K562 (cell line): ENCODE data around the gene HJV. TPM values are rescaled to one million over a fixed set of nuclear protein-coding genes. Genes with fewer than 3 reads are reported as not detected.

Source experiments
- ATF1 ChIP-seq, 2 experiments: fragments of 450-650 bp in 1 of 2; IDR thresholded peaks; 2 replicates each; pipeline ENCODE4 v1.6.1; 2016; ENCODE audit warnings: missing compliant biosample characterization in 1 of 2, missing genetic modification characterization in 1 of 2
- CTBP1 ChIP-seq: fragments of 450-650 bp; IDR thresholded peaks from 2 replicates; pipeline ENCODE4 v1.6.1; 2016; ENCODE audit warnings: borderline replicate concordance
- CTCF ChIP-seq, 3 experiments: IDR thresholded peaks in 2 of 3; conservative IDR thresholded peaks in 1 of 3; 2 replicates each; pipeline ENCODE4 v1.5.1; 2011 to 2012; ENCODE audit warnings: low read length in 3 of 3, mild to moderate bottlenecking in 3 of 3, control low read depth in 2 of 3, improper control_type of control experiment in 1 of 3, inconsistent platforms in 1 of 3, low read depth in 1 of 3, mixed read lengths in 1 of 3, moderate library complexity in 1 of 3; ENCODE audit not compliant: insufficient read depth in 2 of 3
- EHMT2 ChIP-seq: fragments of 450-650 bp; IDR thresholded peaks from 2 replicates; pipeline ENCODE4 v1.6.1; 2018; ENCODE audit warnings: antibody characterized with exemption
- EP400 ChIP-seq: fragments of 450-650 bp; IDR thresholded peaks from 2 replicates; pipeline ENCODE4 v1.6.1; 2017; ENCODE audit warnings: antibody characterized with exemption, mild to moderate bottlenecking, moderate library complexity
- LEF1 ChIP-seq: fragments of 450-650 bp; IDR thresholded peaks from 2 replicates; pipeline ENCODE4 v1.6.1; 2016; ENCODE audit warnings: mild to moderate bottlenecking
- MAFF ChIP-seq: IDR thresholded peaks from 2 replicates; pipeline ENCODE4 v1.6.1; 2012; ENCODE audit warnings: low read length, improper control_type of control experiment
- NFIX ChIP-seq: fragments of 250-450 bp; sonication (Bioruptor Pico); IDR thresholded peaks from 2 replicates; pipeline ENCODE4 v1.4.0; 2020; ENCODE audit warnings: low read depth, mild to moderate bottlenecking, moderate library complexity
- NR1H2 ChIP-seq: sonication (generic); formaldehyde crosslinking; IDR thresholded peaks from 2 replicates; pipeline ENCODE4 v1.4.0; 2020; ENCODE audit warnings: mild to moderate bottlenecking, missing genetic modification reagents
- PCBP1 ChIP-seq: fragments of 200-400 bp; formaldehyde crosslinking; IDR thresholded peaks from 2 replicates; pipeline ENCODE4 v1.6.1; 2018; ENCODE audit warnings: mild to moderate bottlenecking, low read depth, low read length; ENCODE audit not compliant: poor library complexity, severe bottlenecking
- PKNOX1 ChIP-seq: fragments of 450-650 bp; IDR thresholded peaks from 2 replicates; pipeline ENCODE4 v1.6.1; 2016
- PREB ChIP-seq: sonication (generic); formaldehyde crosslinking; IDR thresholded peaks from 2 replicates; pipeline ENCODE4 v1.8.1; 2023; ENCODE audit warnings: mild to moderate bottlenecking, missing genetic modification reagents
- RAD21 ChIP-seq, 2 experiments: fragments of 250-450 bp in 1 of 2; fragments of 450-650 bp in 1 of 2; sonication (Bioruptor Pico) in 1 of 2; formaldehyde crosslinking in 1 of 2; IDR thresholded peaks in 1 of 2; conservative IDR thresholded peaks in 1 of 2; 2 replicates each; pipeline versions ENCODE4 v1.4.0 to v1.8.0; 2020 to 2022; ENCODE audit warnings: mild to moderate bottlenecking in 2 of 2, moderate library complexity in 1 of 2
- RBM25 ChIP-seq: fragments of 200-400 bp; formaldehyde crosslinking; IDR thresholded peaks from 2 replicates; pipeline ENCODE4 v1.6.1; 2018; ENCODE audit warnings: low read length, low read depth, moderate library complexity; ENCODE audit not compliant: severe bottlenecking
- RCOR1 ChIP-seq, 2 experiments: IDR thresholded peaks; 2 replicates each; pipeline ENCODE4 v1.6.1; 2012; ENCODE audit warnings: low read depth in 2 of 2, low read length in 2 of 2, borderline replicate concordance in 1 of 2, improper control_type of control experiment in 1 of 2
- SP2 ChIP-seq: IDR thresholded peaks from 2 replicates; pipeline ENCODE4 v1.6.1; 2011; ENCODE audit warnings: mild to moderate bottlenecking, low read depth, low read length, moderate library complexity; ENCODE audit not compliant: poor library complexity, severe bottlenecking; ENCODE audit errors: extremely low read depth
- SRF ChIP-seq, 2 experiments: fragments of 250-450, 450-650 bp in 1 of 2; sonication (Bioruptor Pico) in 1 of 2; sonication (generic) in 1 of 2; formaldehyde crosslinking; IDR thresholded peaks; 2 replicates each; pipeline versions ENCODE4 v1.5.0 to v1.5.1; 2020 to 2022; ENCODE audit warnings: mild to moderate bottlenecking in 1 of 2, missing genetic modification reagents in 1 of 2
- WHSC1 ChIP-seq: IDR thresholded peaks from one replicate; pipeline ENCODE4 v1.6.1; 2012; ENCODE audit warnings: low read length, control low read depth, inconsistent platforms
- ZBED1 ChIP-seq: IDR thresholded peaks from 2 replicates; pipeline ENCODE4 v1.6.1; 2014
- ZFP1 ChIP-seq: fragments of 450-650 bp; formaldehyde crosslinking; IDR thresholded peaks from 2 replicates; pipeline ENCODE4 v1.4.0; 2020; ENCODE audit warnings: mild to moderate bottlenecking, mixed read lengths
- ZNF76 ChIP-seq: fragments of 250-450 bp; sonication (Bioruptor Pico); IDR thresholded peaks from 2 replicates; pipeline ENCODE4 v1.4.0; 2020; ENCODE audit warnings: mild to moderate bottlenecking, moderate library complexity, borderline replicate concordance
- polyA plus RNA-seq, 8 experiments: library from polyadenylated mRNA; depleted of rRNA in 4 of 8; stranded (reverse) in 5 of 8; unstranded in 3 of 8; fragments of >200 nt; fragmentation: Nextera tagmentation in 2 of 8; fragmentation: Illumina TruSeq in 1 of 8; extraction: Ambion mirVana in 2 of 8; extraction: Trizol in 1 of 8; gene quantifications; 2 replicates each; pipeline versions ENCODE4 v1.2.1 to v1.2.3, GENCODE V29; 2011 to 2014; ENCODE audit warnings: inconsistent platforms in 1 of 8, missing spikeins in 1 of 8
- total RNA-seq, 7 experiments: library from RNA; depleted of rRNA in 6 of 7; stranded (reverse); fragments of >200 nt in 6 of 7; fragmentation: Illumina TruSeq in 2 of 7; extraction: Trizol in 2 of 7; gene quantifications; 2 replicates each; pipeline versions ENCODE4 v1.2.1 to v1.2.3, GENCODE V29; 2011 to 2021; ENCODE audit warnings: low replicate concordance in 1 of 7
- TF ChIP-seq, protein P1 (sequence below), 2 experiments: IDR thresholded peaks; 2 replicates each; pipeline ENCODE4 v1.6.1; 2012; ENCODE audit warnings: improper control_type of control experiment in 2 of 2, low read depth in 2 of 2, low read length in 2 of 2, borderline replicate concordance in 1 of 2

The HJV gene
- total and polyA plus RNA-seq, 9 of the 15 experiments (the other 6 are each of a cell fraction or from before 2014, with no cell fraction given): 1.0 to 6.6 (median 2.4) TPM

- TF ChIP-seq NFIX (CRISPR knock-in tag) (no peak), ZFP1 (CRISPR knock-in tag) (no peak), RBM25 (no peak), SRF (CRISPR knock-in tag; IDR thresholded peaks at IDR 0.05) (peak in 1 of 2 experiments; percentile 36; a peak in 1 of 4 replicates), EHMT2 (peak; percentile 28; the same call in 1 of the 2 replicates), SP2 (no peak), ZBED1 (no peak), RAD21 (CRISPR knock-in tag; conservative IDR thresholded peaks at IDR 0.05 in 1 of 2, IDR thresholded peaks at IDR 0.05 in 1 of 2) (peak; percentile 54 to 65), CTCF (IDR thresholded peaks at IDR 0.05 in 2 of 3, conservative IDR thresholded peaks at IDR 0.05 in 1 of 3; ENCODE audit: insufficient read depth in 2 of 3, low read depth in 1 of 3, low read length in 3 of 3) (peak; percentile 51 to 68 (median 65); a peak in 5 of 6 replicates), CTBP1 (0 out of 2 replicates have a peak, but pooled peaks have one; percentile 18), PCBP1 (no peak), PREB (no peak), WHSC1 (no peak), ATF1 (CRISPR knock-in tag; IDR thresholded peaks at IDR 0.05) (no peak), ATF1 (tag; IDR thresholded peaks at IDR 0.05) (no peak), NR1H2 (no peak), MAFF (no peak), ZNF76 (no peak), EP400 (no peak), RCOR1 (IDR thresholded peaks at IDR 0.05; ENCODE audit: borderline replicate concordance in 1 of 2, low read depth in 2 of 2, low read length in 2 of 2) (0 out of 4 replicates have a peak, but pooled peaks of 1 of the 2 experiments have one; percentile 7), PKNOX1 (0 out of 2 replicates have a peak, but pooled peaks have one; percentile 18), LEF1 (peak; percentile 26; the same call in 1 of the 2 replicates)
- TF ChIP-seq, protein P1, sequence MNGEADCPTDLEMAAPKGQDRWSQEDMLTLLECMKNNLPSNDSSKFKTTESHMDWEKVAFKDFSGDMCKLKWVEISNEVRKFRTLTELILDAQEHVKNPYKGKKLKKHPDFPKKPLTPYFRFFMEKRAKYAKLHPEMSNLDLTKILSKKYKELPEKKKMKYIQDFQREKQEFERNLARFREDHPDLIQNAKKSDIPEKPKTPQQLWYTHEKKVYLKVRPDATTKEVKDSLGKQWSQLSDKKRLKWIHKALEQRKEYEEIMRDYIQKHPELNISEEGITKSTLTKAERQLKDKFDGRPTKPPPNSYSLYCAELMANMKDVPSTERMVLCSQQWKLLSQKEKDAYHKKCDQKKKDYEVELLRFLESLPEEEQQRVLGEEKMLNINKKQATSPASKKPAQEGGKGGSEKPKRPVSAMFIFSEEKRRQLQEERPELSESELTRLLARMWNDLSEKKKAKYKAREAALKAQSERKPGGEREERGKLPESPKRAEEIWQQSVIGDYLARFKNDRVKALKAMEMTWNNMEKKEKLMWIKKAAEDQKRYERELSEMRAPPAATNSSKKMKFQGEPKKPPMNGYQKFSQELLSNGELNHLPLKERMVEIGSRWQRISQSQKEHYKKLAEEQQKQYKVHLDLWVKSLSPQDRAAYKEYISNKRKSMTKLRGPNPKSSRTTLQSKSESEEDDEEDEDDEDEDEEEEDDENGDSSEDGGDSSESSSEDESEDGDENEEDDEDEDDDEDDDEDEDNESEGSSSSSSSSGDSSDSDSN (IDR thresholded peaks at IDR 0.05; ENCODE audit: borderline replicate concordance in 1 of 2, low read depth in 2 of 2, low read length in 2 of 2): no peak
Observed at GRCh38 chr1:146032631-146033219, 11.2 kb upstream of the HJV start (continued).
